GM18498 (cell line): Measurements from ENCODE around the gene INHA.

Experiments used
- ATAC-seq: cut with Tn5 transposase; IDR thresholded peaks from one replicate; pipeline ENCODE4 v1.9.1; 2021; ENCODE audit warnings: mild to moderate bottlenecking, moderate library complexity; ENCODE audit not compliant: unreplicated experiment

The INHA gene

GRCh38 chr2:219608399-219608964 is 36.4 kb downstream of the INHA start:
- no peak for ATAC-seq

- ATAC-seq: no peak
Observed at GRCh38 chr2:219609149-219609750, 37.1 kb downstream of the INHA start.

- ATAC-seq: no peak
Observed at GRCh38 chr2:219611306-219611705, 39.2 kb downstream of the INHA start.

GRCh38 chr2:219611866-219612576 is 39.9 kb downstream of the INHA start:
- ATAC-seq: no peak

GRCh38 chr2:219612577-219613286 is 40.6 kb downstream of the INHA start:
- peak; percentile 75 for ATAC-seq

- ATAC-seq: no peak
Observed at GRCh38 chr2:219613461-219614070, 41.5 kb downstream of the INHA start.

- no peak for ATAC-seq
Observed at GRCh38 chr2:219614076-219614860, 42.2 kb downstream of the INHA start.

GRCh38 chr2:219615036-219615435 is 42.9 kb downstream of the INHA start:
- ATAC-seq: no peak

GRCh38 chr2:219615894-219616293 is 43.8 kb downstream of the INHA start:
- no peak for ATAC-seq

- ATAC-seq: no peak
Observed at GRCh38 chr2:219616550-219616949, 44.4 kb downstream of the INHA start.

GRCh38 chr2:219618733-219619122 is 46.6 kb downstream of the INHA start:
- ATAC-seq: no peak

- ATAC-seq: no peak
Observed at GRCh38 chr2:219619235-219619634, 47.1 kb downstream of the INHA start.

GRCh38 chr2:219620546-219620945 is 48.4 kb downstream of the INHA start:
- ATAC-seq: no peak

GRCh38 chr2:219621935-219622334 is 49.8 kb downstream of the INHA start:
- no peak for ATAC-seq

- no peak for ATAC-seq
Observed at GRCh38 chr2:219622472-219622871, 50.4 kb downstream of the INHA start.

- no peak for ATAC-seq
Observed at GRCh38 chr2:219624565-219624964, 52.5 kb downstream of the INHA start.

- ATAC-seq: no peak
Observed at GRCh38 chr2:219625179-219625578, 53.1 kb downstream of the INHA start.
